HCT116 (cell line): ENCODE measurements around the gene IQCH. TPM values are rescaled to one million over a fixed set of nuclear protein-coding genes. Genes with fewer than 3 reads are reported as not detected.

Experiments
- ATAC-seq: fragments of 200-7000 bp; cut with Tn5 transposase; 2 replicates; pipeline ENCODE4 v1.9.1; 2020; ENCODE audit warnings: mild to moderate bottlenecking, moderate library complexity
- BruUV-seq: library from RNA; stranded (reverse); fragments of 400-500 nt; replicated peaks from 2 replicates; lab custom pipeline; 2021; lab: Mats Ljungman, UMichigan
- CTCF ChIA-PET: fragments of 300-600 bp; sonication (Branson Sonifier 250); formaldehyde crosslinking; loops from one replicate; lab custom pipeline; 2021; ENCODE audit warnings: antibody characterized with exemption; lab: Charles Lee
- POLR2A ChIA-PET: fragments of 300-600, 350-600 bp; sonication (Branson Sonifier 250); formaldehyde crosslinking; loops from one replicate; lab custom pipeline; 2021; ENCODE audit warnings: antibody characterized with exemption; lab: Charles Lee
- RAD21 ChIA-PET, 2 experiments: fragments of 300-600 bp; sonication (Branson Sonifier 250); formaldehyde crosslinking; loops; one replicate each; lab custom pipeline; 2023; ENCODE audit warnings: low total read pairs in 2 of 2; ENCODE audit not compliant: uncharacterized antibody in 2 of 2, unreplicated experiment in 2 of 2, low non-redundant PET in 1 of 2; lab: Charles Lee
- DNase-seq: peaks from one replicate; pipeline ENCODE4 v3.0.0-alpha.2; 2010; ENCODE audit warnings: low read depth, low spot score
- H2AFZ ChIP-seq: fragments of 200-600 bp; shearing (Covaris generic), sonication (generic); 2 replicates; pipeline ENCODE4 v1.6.1; 2017; ENCODE audit warnings: low read depth, mixed run types, mixed read lengths, antibody characterized with exemption, low read length; ENCODE audit not compliant: poor library complexity, severe bottlenecking
- H3K27ac ChIP-seq: 2 replicates; pipeline ENCODE4 v1.5.1; 2012; ENCODE audit warnings: low read depth, low read length
- H3K27me3 ChIP-seq: fragments of 200-600 bp; sonication (generic); 2 replicates; pipeline ENCODE4 v1.6.1; 2016; ENCODE audit warnings: mixed run types, low read length, mixed read lengths; ENCODE audit not compliant: insufficient read depth
- H3K36me3 ChIP-seq, 2 experiments: fragments of 200-500 bp in 1 of 2; fragments of 200-600 bp in 1 of 2; sonication (Bioruptor generic) in 1 of 2; sonication (generic) in 1 of 2; 2 replicates each; pipeline versions ENCODE4 v1.5.1 to v1.6.1; 2014 to 2016; ENCODE audit warnings: low read length in 2 of 2, inconsistent platforms in 1 of 2, mixed read lengths in 1 of 2, mixed run types in 1 of 2; ENCODE audit not compliant: insufficient read depth in 2 of 2, control insufficient read depth in 1 of 2
- H3K4me1 ChIP-seq, 2 experiments: fragments of 200-600 bp in 1 of 2; sonication (generic) in 1 of 2; 2 replicates each; pipeline versions ENCODE4 v1.5.1 to v1.6.1; 2012 to 2017; ENCODE audit warnings: low read length in 2 of 2, inconsistent platforms in 1 of 2, mild to moderate bottlenecking in 1 of 2, mixed read lengths in 1 of 2, mixed run types in 1 of 2, moderate library complexity in 1 of 2; ENCODE audit not compliant: insufficient read depth in 2 of 2, control insufficient read depth in 1 of 2
- H3K4me2 ChIP-seq: fragments of 200-600 bp; sonication (generic); 2 replicates; pipeline ENCODE4 v1.6.1; 2017; ENCODE audit warnings: mixed run types, low read length, mixed read lengths
- H3K4me3 ChIP-seq, 2 experiments: fragments of 200-600 bp in 1 of 2; sonication (generic) in 1 of 2; replicated peaks in 1 of 2; 2 replicates each; pipeline ENCODE4 v1.5.1; 2011 to 2016; ENCODE audit warnings: low read length in 2 of 2, control low read depth in 1 of 2, low read depth in 1 of 2, mild to moderate bottlenecking in 1 of 2, mixed read lengths in 1 of 2, mixed run types in 1 of 2
- H3K79me2 ChIP-seq: fragments of 200-600 bp; sonication (generic); 2 replicates; pipeline ENCODE4 v1.6.1; 2017; ENCODE audit warnings: mild to moderate bottlenecking, mixed run types, low read length, moderate library complexity, mixed read lengths; ENCODE audit not compliant: insufficient read depth
- H3K9ac ChIP-seq: fragments of 200-600 bp; sonication (generic); 2 replicates; pipeline ENCODE4 v1.6.1; 2016; ENCODE audit warnings: low read length, mixed read lengths
- H3K9me2 ChIP-seq: fragments of 200-600 bp; sonication (generic), shearing (Covaris generic); 2 replicates; pipeline ENCODE4 v1.6.1; 2017; ENCODE audit warnings: mixed run types, mild to moderate bottlenecking, moderate library complexity; ENCODE audit not compliant: insufficient read depth
- H3K9me3 ChIP-seq, 2 experiments: fragments of 200-500 bp in 1 of 2; fragments of 200-600 bp in 1 of 2; sonication (Bioruptor generic) in 1 of 2; sonication (generic) in 1 of 2; 2 replicates each; pipeline ENCODE4 v1.6.1; 2014 to 2017; ENCODE audit warnings: low read length in 2 of 2, mixed read lengths in 2 of 2, inconsistent platforms in 1 of 2, low read depth in 1 of 2, mild to moderate bottlenecking in 1 of 2, mixed run types in 1 of 2, moderate library complexity in 1 of 2; ENCODE audit not compliant: control insufficient read depth in 1 of 2, insufficient read depth in 1 of 2
- H4K20me1 ChIP-seq: fragments of 200-600 bp; sonication (generic), shearing (Covaris generic); 2 replicates; pipeline ENCODE4 v1.6.1; 2017; ENCODE audit warnings: mixed run types, mild to moderate bottlenecking, moderate library complexity; ENCODE audit not compliant: insufficient read depth
- ATF3 ChIP-seq: IDR thresholded peaks from 2 replicates; pipeline ENCODE4 v1.6.1; 2012
- CBX3 ChIP-seq: IDR thresholded peaks from 2 replicates; pipeline ENCODE4 v1.6.1; 2012; ENCODE audit warnings: low read depth
- CEBPB ChIP-seq: IDR thresholded peaks from 2 replicates; pipeline ENCODE4 v1.6.1; 2012; ENCODE audit warnings: low read depth
- EGR1 ChIP-seq: IDR thresholded peaks from 2 replicates; pipeline ENCODE4 v1.6.1; 2012; ENCODE audit warnings: low read depth
- EZH2 ChIP-seq: fragments of 200-600 bp; sonication (generic); IDR thresholded peaks from 2 replicates; pipeline ENCODE4 v1.6.1; 2017; ENCODE audit warnings: antibody characterized with exemption, mixed run types
- EZH2phosphoT487 ChIP-seq: fragments of 200-600 bp; IDR thresholded peaks from 2 replicates; pipeline ENCODE4 v1.6.1; 2018; ENCODE audit warnings: antibody characterized with exemption, borderline replicate concordance
- FOSL1 ChIP-seq: IDR thresholded peaks from 2 replicates; pipeline ENCODE4 v1.6.1; 2012; ENCODE audit warnings: low read depth
- JUND ChIP-seq: IDR thresholded peaks from 2 replicates; pipeline ENCODE4 v1.6.1; 2012
- POLR2A ChIP-seq: IDR thresholded peaks from 2 replicates; pipeline ENCODE4 v1.7.0; 2011; ENCODE audit warnings: borderline replicate concordance; ENCODE audit not compliant: insufficient read depth, insufficient read length; ENCODE audit errors: extremely low read depth
- REST ChIP-seq: IDR thresholded peaks from 2 replicates; pipeline ENCODE4 v1.6.1; 2012; ENCODE audit warnings: low read depth
- SIN3A ChIP-seq: IDR thresholded peaks from 2 replicates; pipeline ENCODE4 v1.6.1; 2012; ENCODE audit warnings: low read depth
- SRF ChIP-seq: IDR thresholded peaks from 2 replicates; pipeline ENCODE4 v1.6.1; 2012; ENCODE audit warnings: low read depth
- TCF7L2 ChIP-seq: IDR thresholded peaks from 2 replicates; pipeline ENCODE4 v1.7.0; 2011; ENCODE audit warnings: borderline replicate concordance, inconsistent platforms; ENCODE audit not compliant: insufficient read depth, insufficient read length; ENCODE audit errors: extremely low read depth
- YY1 ChIP-seq: IDR thresholded peaks from 2 replicates; pipeline ENCODE4 v1.6.1; 2011; ENCODE audit warnings: low read length, low read depth, moderate library complexity, mild to moderate bottlenecking; ENCODE audit not compliant: insufficient replicate concordance; ENCODE audit errors: extremely low read depth
- ZBTB33 ChIP-seq: IDR thresholded peaks from 2 replicates; pipeline ENCODE4 v1.6.1; 2011; ENCODE audit warnings: mild to moderate bottlenecking, low read length, moderate library complexity; ENCODE audit not compliant: insufficient replicate concordance; ENCODE audit errors: extremely low read depth
- ZFX ChIP-seq: fragments of 450-650 bp; IDR thresholded peaks from 2 replicates; pipeline ENCODE4 v1.6.1; 2017
- ZNF274 ChIP-seq: fragments of 200-500 bp; sonication (Bioruptor generic); IDR thresholded peaks from 2 replicates; pipeline ENCODE4 v1.6.1; 2014; ENCODE audit warnings: mild to moderate bottlenecking, low read depth, low read length, inconsistent platforms
- intact Hi-C: fragments of 100-400 bp; cut with micrococcal nuclease; formaldehyde crosslinking; loops from 2 replicates; pipeline ENCODE4 v1.10.0; 2022
- total RNA-seq: library from RNA; stranded (reverse); gene quantifications from one replicate; pipeline ENCODE4 v1.2.1, GENCODE V29; 2021; ENCODE audit not compliant: unreplicated experiment

The IQCH gene
- total RNA-seq, 1 experiment from 2014 or later, result 4.6 TPM

- BruUV-seq, result no TSS peak
- Histone ChIP-seq H3K9ac (no peak overlapping the region), H3K27ac (no peak overlapping the region), H2AFZ (no peak overlapping the region), H3K4me2 (no peak overlapping the region), H3K9me3 (no peaks in the 10 kb centered on the region), H3K4me1 (peaks cover 0 to 2% of the 10 kb centered on the region in 2 experiments; a peak in 2 of 4 replicates), H3K36me3 (no peaks in the 10 kb centered on the region), H4K20me1 (no peaks in the 10 kb centered on the region), H3K4me3 (no peak overlapping the region), H3K27me3 (no peaks in the 10 kb centered on the region), H3K9me2 (no peaks in the 10 kb centered on the region), H3K79me2 (no peaks in the 10 kb centered on the region)
- ATAC-seq (no peak), DNase-seq (no peak)
- ChIA-PET POLR2A (no interaction called here), CTCF (no interaction called here), RAD21 (no interaction called here)
- no peak for TF ChIP-seq POLR2A
- TF ChIP-seq REST, result no peak
- TF ChIP-seq TCF7L2, result no peak
- TF ChIP-seq ZFX, result no peak
- TF ChIP-seq CBX3, result no peak
- TF ChIP-seq CEBPB, result no peak
- no peak for TF ChIP-seq JUND
- no peak for TF ChIP-seq EZH2
- no peak for TF ChIP-seq EGR1
- TF ChIP-seq ZBTB33, result no peak
- no peak for TF ChIP-seq SIN3A
- TF ChIP-seq ATF3, result no peak
- TF ChIP-seq SRF, result no peak
- no peak for TF ChIP-seq FOSL1
- TF ChIP-seq ZNF274, result no peak
- no peak for TF ChIP-seq YY1
- TF ChIP-seq EZH2phosphoT487, result no peak
- intact Hi-C loops, result no loop called here
Observed at GRCh38 chr15:67340630-67341029, 86.0 kb downstream of the IQCH start.
